ENCODE results near the gene MAD1L1. TPM values are rescaled to one million over a fixed set of nuclear protein-coding genes. Genes with fewer than 3 reads are reported as not detected.

The MAD1L1 gene
- polyA plus RNA-seq, 3 donors from 2014 or later, result 85.0 to 166 (median 97.0) TPM

GRCh38 chr7:1927937-1928644, 304.7 kb downstream of the MAD1L1 start:
- Mint-ChIP-seq H3K27me3 (ENCODE audit: low read depth in 3 of 3) (peaks cover 1 to 7% (median 4%) of the 10 kb centered on the region in 3 donors), H3K36me3 (peaks cover 6 to 30% (median 14%) of the 10 kb centered on the region in 3 donors), H3K4me3 (no peak overlapping the region), H3K4me1 (peaks cover 46 to 47% of the 10 kb centered on the region in 2 donors), H3K9me3 (no peaks in the 10 kb centered on the region), H3K27ac (peak overlapping the region in 3 of 6 donors; percentile 23 to 67 (median 64))
- no peak for DNase-seq

- no peak for DNase-seq
- Mint-ChIP-seq H3K9me3 (no peaks in the 10 kb centered on the region), H3K4me1 (peaks cover 48 to 53% of the 10 kb centered on the region in 2 donors), H3K27ac (peak overlapping the region in 1 of 6 donors; percentile 64), H3K36me3 (peaks cover 3 to 28% (median 12%) of the 10 kb centered on the region in 3 donors), H3K27me3 (ENCODE audit: low read depth in 3 of 3) (peaks cover 0 to 5% (median 1%) of the 10 kb centered on the region in 3 donors), H3K4me3 (no peak overlapping the region)
Observed at GRCh38 chr7:1926908-1927306, 305.8 kb downstream of the MAD1L1 start.

GRCh38 chr7:1925973-1926907, 306.5 kb downstream of the MAD1L1 start:
- peak overlapping the region; percentile 0 to 55 (median 32) for H3K4me3 Mint-ChIP-seq
- DNase-seq, result no peak
- H3K27ac Mint-ChIP-seq, result peak overlapping the region in 5 of 6 donors; percentile 13 to 77 (median 27)
- no peaks in the 10 kb centered on the region for H3K9me3 Mint-ChIP-seq
- H3K27me3 Mint-ChIP-seq (ENCODE audit: low read depth in 3 of 3), result peaks cover 0 to 3% (median 1%) of the 10 kb centered on the region in 3 donors
- peaks cover 3 to 31% (median 12%) of the 10 kb centered on the region in 3 donors for H3K36me3 Mint-ChIP-seq
- H3K4me1 Mint-ChIP-seq, result peaks cover 55% of the 10 kb centered on the region in 2 donors

- Mint-ChIP-seq H3K4me1 (peaks cover 60 to 64% of the 10 kb centered on the region in 2 donors), H3K9me3 (no peaks in the 10 kb centered on the region), H3K27me3 (ENCODE audit: low read depth in 3 of 3) (peaks cover 0 to 3% (median 2%) of the 10 kb centered on the region in 3 donors), H3K36me3 (peaks cover 3 to 31% (median 17%) of the 10 kb centered on the region in 3 donors), H3K4me3 (peak overlapping the region in 3 of 5 donors; percentile 32 to 55 (median 44)), H3K27ac (no peak overlapping the region)
- no peak for DNase-seq
Observed at GRCh38 chr7:1925349-1925748, 307.4 kb downstream of the MAD1L1 start.

- H3K9me3 Mint-ChIP-seq, result no peaks in the 10 kb centered on the region
- peaks cover 3 to 31% (median 19%) of the 10 kb centered on the region in 3 donors for H3K36me3 Mint-ChIP-seq
- peaks cover 70 to 74% of the 10 kb centered on the region in 2 donors for H3K4me1 Mint-ChIP-seq
- peak overlapping the region in 1 of 5 donors; percentile 44 for H3K4me3 Mint-ChIP-seq
- DNase-seq, result no peak
- peak overlapping the region in 1 of 6 donors; percentile 40 for H3K27ac Mint-ChIP-seq
- H3K27me3 Mint-ChIP-seq (ENCODE audit: low read depth in 3 of 3), result peaks cover 1 to 5% (median 2%) of the 10 kb centered on the region in 3 donors
Observed at GRCh38 chr7:1924258-1924817, 308.4 kb downstream of the MAD1L1 start.

GRCh38 chr7:1923409-1924257, 309.1 kb downstream of the MAD1L1 start:
- H3K27ac Mint-ChIP-seq, result peak overlapping the region in 1 of 6 donors; percentile 40
- H3K9me3 Mint-ChIP-seq, result no peaks in the 10 kb centered on the region
- peaks cover 74 to 75% of the 10 kb centered on the region in 2 donors for H3K4me1 Mint-ChIP-seq
- peaks cover 1 to 5% (median 2%) of the 10 kb centered on the region in 3 donors for H3K27me3 Mint-ChIP-seq (ENCODE audit: low read depth in 3 of 3)
- H3K4me3 Mint-ChIP-seq, result peak overlapping the region in 1 of 5 donors; percentile 44
- no peak for DNase-seq
- H3K36me3 Mint-ChIP-seq, result peaks cover 3 to 31% (median 19%) of the 10 kb centered on the region in 3 donors

GRCh38 chr7:1922870-1923236, 309.9 kb downstream of the MAD1L1 start:
- no peaks in the 10 kb centered on the region for H3K9me3 Mint-ChIP-seq
- no peak overlapping the region for H3K27ac Mint-ChIP-seq
- H3K4me1 Mint-ChIP-seq, result peaks cover 71% of the 10 kb centered on the region in 2 donors
- peak overlapping the region in 1 of 5 donors; percentile 5 for H3K4me3 Mint-ChIP-seq
- no peak for DNase-seq
- peaks cover 1 to 3% (median 2%) of the 10 kb centered on the region in 3 donors for H3K27me3 Mint-ChIP-seq (ENCODE audit: low read depth in 3 of 3)
- H3K36me3 Mint-ChIP-seq, result peaks cover 3 to 30% (median 19%) of the 10 kb centered on the region in 3 donors

GRCh38 chr7:1922071-1922869, 310.5 kb downstream of the MAD1L1 start:
- Mint-ChIP-seq H3K36me3 (peaks cover 3 to 24% (median 19%) of the 10 kb centered on the region in 3 donors), H3K9me3 (no peaks in the 10 kb centered on the region), H3K4me3 (peak overlapping the region in 3 of 5 donors; percentile 23 to 61 (median 44)), H3K27ac (peak overlapping the region in 1 of 6 donors; percentile 9), H3K4me1 (peaks cover 65 to 71% of the 10 kb centered on the region in 2 donors), H3K27me3 (ENCODE audit: low read depth in 3 of 3) (peaks cover 1 to 3% (median 2%) of the 10 kb centered on the region in 3 donors)
- peak in 1 of 3 donors; percentile 13 for DNase-seq

- no peak for DNase-seq
- Mint-ChIP-seq H3K27ac (peak overlapping the region in 3 of 6 donors; percentile 53 to 81 (median 74)), H3K4me1 (peaks cover 51 to 61% of the 10 kb centered on the region in 2 donors), H3K4me3 (peak overlapping the region; percentile 85 to 92 (median 90)), H3K9me3 (no peaks in the 10 kb centered on the region), H3K36me3 (peaks cover 3 to 21% (median 19%) of the 10 kb centered on the region in 3 donors), H3K27me3 (ENCODE audit: low read depth in 3 of 3) (peaks cover 1 to 3% (median 2%) of the 10 kb centered on the region in 3 donors)
Observed at GRCh38 chr7:1920881-1921280, 311.9 kb downstream of the MAD1L1 start.

- H3K4me1 Mint-ChIP-seq, result peaks cover 45 to 56% of the 10 kb centered on the region in 2 donors
- peaks cover 3 to 19% (median 15%) of the 10 kb centered on the region in 3 donors for H3K36me3 Mint-ChIP-seq
- H3K27ac Mint-ChIP-seq, result peak overlapping the region; percentile 39 to 93 (median 72)
- peaks cover 1 to 3% (median 2%) of the 10 kb centered on the region in 3 donors for H3K27me3 Mint-ChIP-seq (ENCODE audit: low read depth in 3 of 3)
- H3K4me3 Mint-ChIP-seq, result peak overlapping the region; percentile 85 to 92 (median 90)
- peak; percentile 55 to 63 (median 63) for DNase-seq
- H3K9me3 Mint-ChIP-seq, result no peaks in the 10 kb centered on the region
Observed at GRCh38 chr7:1920266-1920681, 312.5 kb downstream of the MAD1L1 start.

GRCh38 chr7:1919539-1920265, 313.0 kb downstream of the MAD1L1 start:
- peak in 2 of 3 donors; percentile 17 to 25 for DNase-seq
- Mint-ChIP-seq H3K27ac (peak overlapping the region; percentile 39 to 93 (median 72)), H3K9me3 (no peaks in the 10 kb centered on the region), H3K4me3 (peak overlapping the region; percentile 85 to 92 (median 90)), H3K4me1 (peaks cover 39 to 50% of the 10 kb centered on the region in 2 donors), H3K27me3 (ENCODE audit: low read depth in 3 of 3) (peaks cover 1 to 3% (median 2%) of the 10 kb centered on the region in 3 donors), H3K36me3 (peaks cover 3 to 19% (median 15%) of the 10 kb centered on the region in 3 donors)
